Right lobe of liver (tissue), 4 donors: ENCODE results near the gene TDRD1.

ENCODE experiments used
- POLR2A ChIP-seq: fragments of 450-650 bp; IDR thresholded peaks from one replicate; pipeline ENCODE4 v1.6.1; 2017; ENCODE audit warnings: antibody characterized with exemption, mild to moderate bottlenecking
- TF ChIP-seq, protein P1 (sequence below), 4 donors: fragments of 200-600 bp in 3 of 4; fragments of 450-650 bp in 1 of 4; IDR thresholded peaks; one replicate each; pipeline versions ENCODE4 v1.5.1 to v1.8.0; 2016 to 2022; ENCODE audit warnings: antibody characterized with exemption in 4 of 4, mild to moderate bottlenecking in 2 of 4
- donor health status: DM: no; HTN: no; CAD: no.
- donor health status: DM: no; HTN: no; CAD: no.
- donor health status: DM: no; HTN: yes; CAD: no.

DNA sequence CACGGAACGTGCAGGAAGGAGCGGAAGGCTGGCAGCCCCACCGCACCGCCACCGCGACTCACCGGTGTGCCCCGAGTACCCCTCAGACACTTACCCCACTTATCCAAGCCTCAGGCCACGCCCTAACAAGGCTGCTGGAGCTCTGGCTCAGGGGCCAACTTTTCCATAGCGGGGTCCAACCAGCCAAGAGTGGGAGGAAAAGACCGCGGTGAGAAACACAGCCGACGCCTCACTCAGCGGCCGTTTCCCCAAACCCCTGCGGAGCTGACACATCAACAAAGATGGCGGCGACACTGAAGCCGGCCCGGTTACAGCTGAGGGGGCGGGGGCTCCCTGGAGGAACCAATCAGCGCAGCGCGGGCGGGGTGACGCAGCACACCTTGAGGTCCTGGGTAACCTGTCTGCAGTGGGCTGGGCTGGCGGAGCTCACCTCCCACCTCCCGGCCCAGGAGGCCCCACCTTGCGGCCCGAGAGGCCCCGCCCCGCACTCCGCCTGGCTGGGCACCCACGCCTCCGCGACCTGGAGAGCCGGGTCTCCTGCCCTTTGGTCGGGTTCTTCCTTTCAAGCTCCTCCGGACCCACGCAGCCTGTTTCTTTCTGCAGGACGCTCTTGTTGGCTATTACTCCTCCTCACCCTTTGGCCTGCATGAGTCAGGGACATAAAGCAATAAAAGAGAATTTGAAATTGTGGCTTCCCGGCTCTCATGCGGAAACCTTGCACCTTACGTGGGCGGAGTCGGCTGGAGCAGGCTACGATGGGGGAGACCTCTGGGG is 5.0 kb upstream of the TDRD1 start, which contains the start of gene CCDC186:
- TF ChIP-seq, protein P1, sequence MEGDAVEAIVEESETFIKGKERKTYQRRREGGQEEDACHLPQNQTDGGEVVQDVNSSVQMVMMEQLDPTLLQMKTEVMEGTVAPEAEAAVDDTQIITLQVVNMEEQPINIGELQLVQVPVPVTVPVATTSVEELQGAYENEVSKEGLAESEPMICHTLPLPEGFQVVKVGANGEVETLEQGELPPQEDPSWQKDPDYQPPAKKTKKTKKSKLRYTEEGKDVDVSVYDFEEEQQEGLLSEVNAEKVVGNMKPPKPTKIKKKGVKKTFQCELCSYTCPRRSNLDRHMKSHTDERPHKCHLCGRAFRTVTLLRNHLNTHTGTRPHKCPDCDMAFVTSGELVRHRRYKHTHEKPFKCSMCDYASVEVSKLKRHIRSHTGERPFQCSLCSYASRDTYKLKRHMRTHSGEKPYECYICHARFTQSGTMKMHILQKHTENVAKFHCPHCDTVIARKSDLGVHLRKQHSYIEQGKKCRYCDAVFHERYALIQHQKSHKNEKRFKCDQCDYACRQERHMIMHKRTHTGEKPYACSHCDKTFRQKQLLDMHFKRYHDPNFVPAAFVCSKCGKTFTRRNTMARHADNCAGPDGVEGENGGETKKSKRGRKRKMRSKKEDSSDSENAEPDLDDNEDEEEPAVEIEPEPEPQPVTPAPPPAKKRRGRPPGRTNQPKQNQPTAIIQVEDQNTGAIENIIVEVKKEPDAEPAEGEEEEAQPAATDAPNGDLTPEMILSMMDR (IDR thresholded peaks at IDR 0.05): no peak
- peak; percentile 64 for TF ChIP-seq POLR2A
